HCT116 (cell line): ENCODE measurements around the gene SMPDL3B. TPM values are rescaled to one million over a fixed set of nuclear protein-coding genes. Genes with fewer than 3 reads are reported as not detected.

ENCODE experiments used
- ATAC-seq: fragments of 200-7000 bp; cut with Tn5 transposase; 2 replicates; pipeline ENCODE4 v1.9.1; 2020; ENCODE audit warnings: mild to moderate bottlenecking, moderate library complexity
- BruUV-seq: library from RNA; stranded (reverse); fragments of 400-500 nt; replicated peaks from 2 replicates; lab custom pipeline; 2021; lab: Mats Ljungman, UMichigan
- CTCF ChIA-PET: fragments of 300-600 bp; sonication (Branson Sonifier 250); formaldehyde crosslinking; loops from one replicate; lab custom pipeline; 2021; ENCODE audit warnings: antibody characterized with exemption; lab: Charles Lee
- POLR2A ChIA-PET: fragments of 300-600, 350-600 bp; sonication (Branson Sonifier 250); formaldehyde crosslinking; loops from one replicate; lab custom pipeline; 2021; ENCODE audit warnings: antibody characterized with exemption; lab: Charles Lee
- RAD21 ChIA-PET, 2 experiments: fragments of 300-600 bp; sonication (Branson Sonifier 250); formaldehyde crosslinking; loops; one replicate each; lab custom pipeline; 2023; ENCODE audit warnings: low total read pairs in 2 of 2; ENCODE audit not compliant: uncharacterized antibody in 2 of 2, unreplicated experiment in 2 of 2, low non-redundant PET in 1 of 2; lab: Charles Lee
- DNase-seq: peaks from one replicate; pipeline ENCODE4 v3.0.0-alpha.2; 2010; ENCODE audit warnings: low read depth, low spot score
- H2AFZ ChIP-seq: fragments of 200-600 bp; shearing (Covaris generic), sonication (generic); 2 replicates; pipeline ENCODE4 v1.6.1; 2017; ENCODE audit warnings: low read depth, mixed run types, mixed read lengths, antibody characterized with exemption, low read length; ENCODE audit not compliant: poor library complexity, severe bottlenecking
- H3K27ac ChIP-seq: 2 replicates; pipeline ENCODE4 v1.5.1; 2012; ENCODE audit warnings: low read depth, low read length
- H3K27me3 ChIP-seq: fragments of 200-600 bp; sonication (generic); 2 replicates; pipeline ENCODE4 v1.6.1; 2016; ENCODE audit warnings: mixed run types, low read length, mixed read lengths; ENCODE audit not compliant: insufficient read depth
- H3K36me3 ChIP-seq, 2 experiments: fragments of 200-500 bp in 1 of 2; fragments of 200-600 bp in 1 of 2; sonication (Bioruptor generic) in 1 of 2; sonication (generic) in 1 of 2; 2 replicates each; pipeline versions ENCODE4 v1.5.1 to v1.6.1; 2014 to 2016; ENCODE audit warnings: low read length in 2 of 2, inconsistent platforms in 1 of 2, mixed read lengths in 1 of 2, mixed run types in 1 of 2; ENCODE audit not compliant: insufficient read depth in 2 of 2, control insufficient read depth in 1 of 2
- H3K4me1 ChIP-seq, 2 experiments: fragments of 200-600 bp in 1 of 2; sonication (generic) in 1 of 2; 2 replicates each; pipeline versions ENCODE4 v1.5.1 to v1.6.1; 2012 to 2017; ENCODE audit warnings: low read length in 2 of 2, inconsistent platforms in 1 of 2, mild to moderate bottlenecking in 1 of 2, mixed read lengths in 1 of 2, mixed run types in 1 of 2, moderate library complexity in 1 of 2; ENCODE audit not compliant: insufficient read depth in 2 of 2, control insufficient read depth in 1 of 2
- H3K4me2 ChIP-seq: fragments of 200-600 bp; sonication (generic); 2 replicates; pipeline ENCODE4 v1.6.1; 2017; ENCODE audit warnings: mixed run types, low read length, mixed read lengths
- H3K4me3 ChIP-seq, 2 experiments: fragments of 200-600 bp in 1 of 2; sonication (generic) in 1 of 2; replicated peaks in 1 of 2; 2 replicates each; pipeline ENCODE4 v1.5.1; 2011 to 2016; ENCODE audit warnings: low read length in 2 of 2, control low read depth in 1 of 2, low read depth in 1 of 2, mild to moderate bottlenecking in 1 of 2, mixed read lengths in 1 of 2, mixed run types in 1 of 2
- H3K79me2 ChIP-seq: fragments of 200-600 bp; sonication (generic); 2 replicates; pipeline ENCODE4 v1.6.1; 2017; ENCODE audit warnings: mild to moderate bottlenecking, mixed run types, low read length, moderate library complexity, mixed read lengths; ENCODE audit not compliant: insufficient read depth
- H3K9ac ChIP-seq: fragments of 200-600 bp; sonication (generic); 2 replicates; pipeline ENCODE4 v1.6.1; 2016; ENCODE audit warnings: low read length, mixed read lengths
- H3K9me2 ChIP-seq: fragments of 200-600 bp; sonication (generic), shearing (Covaris generic); 2 replicates; pipeline ENCODE4 v1.6.1; 2017; ENCODE audit warnings: mixed run types, mild to moderate bottlenecking, moderate library complexity; ENCODE audit not compliant: insufficient read depth
- H3K9me3 ChIP-seq, 2 experiments: fragments of 200-500 bp in 1 of 2; fragments of 200-600 bp in 1 of 2; sonication (Bioruptor generic) in 1 of 2; sonication (generic) in 1 of 2; 2 replicates each; pipeline ENCODE4 v1.6.1; 2014 to 2017; ENCODE audit warnings: low read length in 2 of 2, mixed read lengths in 2 of 2, inconsistent platforms in 1 of 2, low read depth in 1 of 2, mild to moderate bottlenecking in 1 of 2, mixed run types in 1 of 2, moderate library complexity in 1 of 2; ENCODE audit not compliant: control insufficient read depth in 1 of 2, insufficient read depth in 1 of 2
- H4K20me1 ChIP-seq: fragments of 200-600 bp; sonication (generic), shearing (Covaris generic); 2 replicates; pipeline ENCODE4 v1.6.1; 2017; ENCODE audit warnings: mixed run types, mild to moderate bottlenecking, moderate library complexity; ENCODE audit not compliant: insufficient read depth
- CEBPB ChIP-seq: IDR thresholded peaks from 2 replicates; pipeline ENCODE4 v1.6.1; 2012; ENCODE audit warnings: low read depth
- ELF1 ChIP-seq: IDR thresholded peaks from 2 replicates; pipeline ENCODE4 v1.6.1; 2012; ENCODE audit warnings: low read depth, borderline replicate concordance
- EZH2 ChIP-seq: fragments of 200-600 bp; sonication (generic); IDR thresholded peaks from 2 replicates; pipeline ENCODE4 v1.6.1; 2017; ENCODE audit warnings: antibody characterized with exemption, mixed run types
- EZH2phosphoT487 ChIP-seq: fragments of 200-600 bp; IDR thresholded peaks from 2 replicates; pipeline ENCODE4 v1.6.1; 2018; ENCODE audit warnings: antibody characterized with exemption, borderline replicate concordance
- FOSL1 ChIP-seq: IDR thresholded peaks from 2 replicates; pipeline ENCODE4 v1.6.1; 2012; ENCODE audit warnings: low read depth
- JUND ChIP-seq: IDR thresholded peaks from 2 replicates; pipeline ENCODE4 v1.6.1; 2012
- POLR2A ChIP-seq: IDR thresholded peaks from 2 replicates; pipeline ENCODE4 v1.7.0; 2011; ENCODE audit warnings: borderline replicate concordance; ENCODE audit not compliant: insufficient read depth, insufficient read length; ENCODE audit errors: extremely low read depth
- POLR2AphosphoS5 ChIP-seq: IDR thresholded peaks from 2 replicates; pipeline ENCODE4 v1.6.1; 2011; ENCODE audit warnings: mild to moderate bottlenecking, low read depth, low read length, moderate library complexity
- RAD21 ChIP-seq: IDR thresholded peaks from 2 replicates; pipeline ENCODE4 v1.6.1; 2012; ENCODE audit warnings: low read depth, mild to moderate bottlenecking
- SP1 ChIP-seq: IDR thresholded peaks from 2 replicates; pipeline ENCODE4 v1.6.1; 2012; ENCODE audit warnings: low read depth
- SRF ChIP-seq: IDR thresholded peaks from 2 replicates; pipeline ENCODE4 v1.6.1; 2012; ENCODE audit warnings: low read depth
- YY1 ChIP-seq: IDR thresholded peaks from 2 replicates; pipeline ENCODE4 v1.6.1; 2011; ENCODE audit warnings: low read length, low read depth, moderate library complexity, mild to moderate bottlenecking; ENCODE audit not compliant: insufficient replicate concordance; ENCODE audit errors: extremely low read depth
- ZFX ChIP-seq: fragments of 450-650 bp; IDR thresholded peaks from 2 replicates; pipeline ENCODE4 v1.6.1; 2017
- ZNF274 ChIP-seq: fragments of 200-500 bp; sonication (Bioruptor generic); IDR thresholded peaks from 2 replicates; pipeline ENCODE4 v1.6.1; 2014; ENCODE audit warnings: mild to moderate bottlenecking, low read depth, low read length, inconsistent platforms
- intact Hi-C: fragments of 100-400 bp; cut with micrococcal nuclease; formaldehyde crosslinking; loops from 2 replicates; pipeline ENCODE4 v1.10.0; 2022
- total RNA-seq: library from RNA; stranded (reverse); gene quantifications from one replicate; pipeline ENCODE4 v1.2.1, GENCODE V29; 2021; ENCODE audit not compliant: unreplicated experiment
- TF ChIP-seq, protein P1 (sequence below): IDR thresholded peaks from 2 replicates; pipeline ENCODE4 v1.6.1; 2012
- TF ChIP-seq, protein P2 (sequence below): IDR thresholded peaks from 2 replicates; pipeline ENCODE4 v1.6.1; 2012; ENCODE audit warnings: low read depth

SMPDL3B gene
- total RNA-seq, 1 experiment from 2014 or later = 16.4 TPM

DNA sequence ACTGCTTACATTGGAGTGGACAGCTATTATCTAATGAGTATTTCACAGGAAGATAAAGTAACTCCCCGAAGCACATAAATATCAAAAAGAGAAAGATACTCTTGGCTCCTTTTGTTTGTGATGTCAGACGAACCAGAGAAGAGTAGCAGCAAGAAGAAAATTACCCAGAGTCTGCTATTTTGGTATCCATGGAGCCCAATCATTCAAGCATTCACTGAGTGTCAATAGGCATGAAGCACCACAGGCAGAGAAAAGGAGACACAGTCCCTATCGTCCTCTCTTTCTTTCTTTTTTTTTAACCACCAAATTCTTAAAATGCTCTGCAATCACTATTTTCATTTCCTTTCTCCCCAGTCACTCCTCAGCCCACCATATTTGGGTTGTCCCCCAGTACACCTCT is 40.3 kb upstream of the SMPDL3B start:
- no peaks in the 10 kb centered on the region for H3K9me3 ChIP-seq
- H3K9me2 ChIP-seq = no peaks in the 10 kb centered on the region
- RAD21 ChIA-PET = no interaction called here
- no peak overlapping the region for H3K9ac ChIP-seq
- H3K4me2 ChIP-seq = no peak overlapping the region
- DNase-seq = no peak
- BruUV-seq = no TSS peak
- no peak overlapping the region for H2AFZ ChIP-seq
- no peak overlapping the region for H3K4me3 ChIP-seq
- H3K36me3 ChIP-seq = peaks cover 51 to 55% of the 10 kb centered on the region in 2 experiments
- H3K79me2 ChIP-seq = no peaks in the 10 kb centered on the region
- intact Hi-C loops = no loop called here
- no peak for ATAC-seq
- H3K4me1 ChIP-seq = no peaks in the 10 kb centered on the region
- TF ChIP-seq, protein P1, sequence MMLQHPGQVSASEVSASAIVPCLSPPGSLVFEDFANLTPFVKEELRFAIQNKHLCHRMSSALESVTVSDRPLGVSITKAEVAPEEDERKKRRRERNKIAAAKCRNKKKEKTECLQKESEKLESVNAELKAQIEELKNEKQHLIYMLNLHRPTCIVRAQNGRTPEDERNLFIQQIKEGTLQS = no peak
- no peak for TF ChIP-seq YY1
- TF ChIP-seq POLR2A = no peak
- no peak for TF ChIP-seq EZH2
- no peak for TF ChIP-seq SP1
- no peak for TF ChIP-seq RAD21
- TF ChIP-seq, protein P2, sequence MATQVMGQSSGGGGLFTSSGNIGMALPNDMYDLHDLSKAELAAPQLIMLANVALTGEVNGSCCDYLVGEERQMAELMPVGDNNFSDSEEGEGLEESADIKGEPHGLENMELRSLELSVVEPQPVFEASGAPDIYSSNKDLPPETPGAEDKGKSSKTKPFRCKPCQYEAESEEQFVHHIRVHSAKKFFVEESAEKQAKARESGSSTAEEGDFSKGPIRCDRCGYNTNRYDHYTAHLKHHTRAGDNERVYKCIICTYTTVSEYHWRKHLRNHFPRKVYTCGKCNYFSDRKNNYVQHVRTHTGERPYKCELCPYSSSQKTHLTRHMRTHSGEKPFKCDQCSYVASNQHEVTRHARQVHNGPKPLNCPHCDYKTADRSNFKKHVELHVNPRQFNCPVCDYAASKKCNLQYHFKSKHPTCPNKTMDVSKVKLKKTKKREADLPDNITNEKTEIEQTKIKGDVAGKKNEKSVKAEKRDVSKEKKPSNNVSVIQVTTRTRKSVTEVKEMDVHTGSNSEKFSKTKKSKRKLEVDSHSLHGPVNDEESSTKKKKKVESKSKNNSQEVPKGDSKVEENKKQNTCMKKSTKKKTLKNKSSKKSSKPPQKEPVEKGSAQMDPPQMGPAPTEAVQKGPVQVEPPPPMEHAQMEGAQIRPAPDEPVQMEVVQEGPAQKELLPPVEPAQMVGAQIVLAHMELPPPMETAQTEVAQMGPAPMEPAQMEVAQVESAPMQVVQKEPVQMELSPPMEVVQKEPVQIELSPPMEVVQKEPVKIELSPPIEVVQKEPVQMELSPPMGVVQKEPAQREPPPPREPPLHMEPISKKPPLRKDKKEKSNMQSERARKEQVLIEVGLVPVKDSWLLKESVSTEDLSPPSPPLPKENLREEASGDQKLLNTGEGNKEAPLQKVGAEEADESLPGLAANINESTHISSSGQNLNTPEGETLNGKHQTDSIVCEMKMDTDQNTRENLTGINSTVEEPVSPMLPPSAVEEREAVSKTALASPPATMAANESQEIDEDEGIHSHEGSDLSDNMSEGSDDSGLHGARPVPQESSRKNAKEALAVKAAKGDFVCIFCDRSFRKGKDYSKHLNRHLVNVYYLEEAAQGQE = no peak
- no peak for TF ChIP-seq ZFX
- no peak for TF ChIP-seq SRF
- TF ChIP-seq FOSL1 = no peak
- no peak for TF ChIP-seq ZNF274
- no peak for TF ChIP-seq JUND
- TF ChIP-seq POLR2AphosphoS5 = no peak
- no peak for TF ChIP-seq ELF1
- no peak for TF ChIP-seq CEBPB
- TF ChIP-seq EZH2phosphoT487 = no peak
- CTCF ChIA-PET = no interaction called here
- H4K20me1 ChIP-seq = no peaks in the 10 kb centered on the region
- POLR2A ChIA-PET = no interaction called here
- no peaks in the 10 kb centered on the region for H3K27me3 ChIP-seq
- no peak overlapping the region for H3K27ac ChIP-seq
